GM19397 (cell line): ENCODE data around the gene SMPDL3B.

ENCODE experiments used
- ATAC-seq: cut with Tn5 transposase; IDR thresholded peaks from one replicate; pipeline ENCODE4 v1.9.1; 2021; ENCODE audit warnings: mild to moderate bottlenecking, moderate library complexity; ENCODE audit not compliant: unreplicated experiment

Gene SMPDL3B

DNA sequence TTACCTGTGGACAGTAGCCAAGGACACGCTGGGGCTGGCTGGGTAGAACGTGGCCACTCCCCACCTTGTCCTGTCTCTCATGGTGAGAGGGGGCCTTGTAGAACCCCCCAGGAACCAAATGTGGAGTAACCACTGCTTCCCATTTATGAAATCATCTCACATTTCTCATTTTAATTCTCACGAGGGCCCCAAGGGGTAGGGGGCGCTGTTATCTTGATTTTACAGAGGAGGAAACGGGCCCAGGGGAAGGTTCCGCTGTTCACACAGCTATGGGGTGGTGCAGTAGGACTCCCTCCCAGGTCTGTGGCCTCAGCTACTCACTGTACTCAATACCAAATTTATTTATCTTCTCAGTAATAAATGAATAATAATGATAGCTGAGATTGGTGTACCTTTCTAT lies 5.5 kb downstream of the SMPDL3B start:
- ATAC-seq: no peak

DNA sequence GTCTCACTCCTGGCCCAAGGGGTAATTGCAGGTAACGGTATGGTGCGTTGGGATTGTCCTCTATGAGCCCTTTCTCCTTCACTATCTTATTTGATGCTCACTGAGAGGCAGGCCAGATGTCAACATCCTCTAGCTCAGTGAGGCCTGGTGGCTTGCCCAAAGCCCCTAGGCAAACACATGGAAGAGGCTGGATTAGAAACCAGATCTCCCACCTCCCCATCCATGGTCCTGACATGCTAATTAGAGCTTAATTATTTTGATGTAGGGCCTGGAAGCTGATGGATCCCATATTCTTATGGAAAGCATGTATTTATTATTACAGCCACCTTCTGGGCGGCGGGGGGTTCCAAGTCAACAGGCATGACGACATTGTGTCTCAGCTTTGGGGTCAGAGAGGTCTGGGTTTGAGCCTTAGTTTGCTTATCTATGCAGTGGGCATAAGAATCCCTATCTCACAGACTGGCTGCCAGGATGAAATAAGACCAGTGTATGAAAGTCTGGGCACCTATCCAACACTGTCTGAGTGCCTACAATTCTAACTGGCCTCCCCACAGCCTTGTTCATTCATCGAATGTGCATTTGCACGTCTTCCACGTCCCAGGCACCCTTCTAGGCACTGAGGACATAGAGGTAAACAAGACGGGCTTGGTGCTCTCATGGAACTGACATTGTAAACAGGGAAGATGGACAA lies 6.2 kb downstream of the SMPDL3B start:
- ATAC-seq: no peak

DNA sequence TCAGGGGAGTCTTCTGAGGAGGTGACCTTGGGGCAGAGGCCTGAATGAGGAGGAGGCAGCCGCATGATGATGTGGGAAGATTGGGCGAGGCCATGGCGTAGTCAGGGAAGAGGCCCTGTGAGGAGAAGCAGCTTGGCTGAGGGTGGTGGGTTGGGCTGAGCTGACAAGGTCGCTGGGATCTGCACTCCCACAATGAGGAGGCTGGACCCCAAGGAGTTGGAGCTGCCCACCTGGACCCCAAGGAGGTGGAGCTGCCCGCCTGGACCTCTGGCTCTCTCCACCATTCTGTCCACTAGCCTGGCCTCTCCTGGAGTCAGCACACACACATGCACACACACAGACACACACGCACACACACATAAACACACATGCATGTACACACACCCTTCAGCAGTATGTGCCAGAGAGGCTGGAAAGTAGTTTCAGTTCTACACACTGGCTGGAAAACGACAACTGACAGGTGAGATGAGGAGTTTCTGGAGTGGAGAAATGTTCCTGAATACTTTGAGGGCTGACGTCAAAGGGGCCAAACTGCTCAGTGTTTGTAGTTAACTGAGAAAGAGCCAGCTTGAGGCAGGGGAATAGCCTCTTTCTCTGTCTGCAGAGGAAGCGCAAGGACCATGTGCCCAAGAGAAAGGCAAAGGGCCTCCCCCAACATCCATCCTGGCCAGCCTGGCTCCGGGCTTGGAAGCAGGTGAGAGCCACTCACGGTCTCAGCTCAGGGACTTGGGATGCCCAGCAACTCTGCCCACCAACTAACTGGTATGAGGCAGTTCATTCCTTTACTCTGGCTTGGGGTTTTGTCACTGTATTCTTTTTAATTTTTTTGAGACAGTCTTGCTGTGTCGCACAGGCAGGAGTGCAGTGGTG lies 7.1 kb downstream of the SMPDL3B start:
- ATAC-seq: no peak

DNA sequence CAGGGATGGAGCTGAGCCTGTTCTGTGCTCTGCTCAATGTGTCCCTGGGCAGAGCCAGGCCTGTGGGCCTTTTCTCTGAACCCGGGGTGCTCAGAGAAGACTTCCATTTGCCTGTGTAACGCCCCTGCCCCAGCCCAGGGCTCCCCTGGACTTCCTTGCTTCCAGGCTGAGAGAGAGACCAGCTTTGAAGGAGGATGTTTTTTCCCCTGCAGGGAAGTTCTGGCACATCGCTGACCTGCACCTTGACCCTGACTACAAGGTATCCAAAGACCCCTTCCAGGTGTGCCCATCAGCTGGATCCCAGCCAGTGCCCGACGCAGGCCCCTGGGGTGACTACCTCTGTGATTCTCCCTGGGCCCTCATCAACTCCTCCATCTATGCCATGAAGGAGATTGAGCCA lies 10.2 kb downstream of the SMPDL3B start:
- ATAC-seq: no peak

DNA sequence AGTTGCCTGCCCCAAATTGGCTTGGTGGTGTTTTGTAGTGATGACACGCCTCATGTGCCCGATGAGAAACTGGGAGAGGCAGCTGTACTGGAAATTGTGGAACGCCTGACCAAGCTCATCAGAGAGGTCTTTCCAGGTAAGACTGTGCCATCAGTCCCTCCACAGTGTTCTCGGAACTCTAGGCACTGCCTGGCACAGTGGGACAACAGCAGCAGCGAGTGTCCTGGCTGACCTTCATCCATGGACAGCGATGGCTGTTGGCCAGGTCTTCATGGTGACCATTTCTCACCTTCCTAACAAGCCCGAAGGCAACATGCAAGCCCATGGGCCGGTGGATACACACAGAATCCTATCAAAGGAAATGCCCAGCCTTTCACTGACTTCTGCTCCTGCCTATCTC lies 14.2 kb downstream of the SMPDL3B start:
- ATAC-seq: no peak

DNA sequence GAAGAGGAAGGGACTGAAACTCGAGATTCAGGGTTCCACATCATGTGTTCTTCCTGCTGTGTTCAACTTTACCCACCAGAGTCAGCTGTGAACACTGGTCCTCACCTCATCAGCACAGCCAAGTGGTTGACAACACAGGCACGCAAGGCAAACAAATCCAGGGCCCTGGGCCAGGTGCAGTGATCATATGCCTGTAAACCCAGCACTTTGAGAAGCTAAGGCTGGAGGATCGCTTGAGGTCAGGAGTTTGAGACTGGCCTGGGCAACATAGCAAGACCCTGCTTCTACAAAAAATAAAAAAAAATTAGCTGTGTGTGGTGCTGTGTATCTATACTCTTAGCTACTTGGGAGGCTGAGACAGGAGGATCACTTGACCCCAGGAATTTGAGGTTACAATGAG lies 16.6 kb downstream of the SMPDL3B start:
- no peak for ATAC-seq

DNA sequence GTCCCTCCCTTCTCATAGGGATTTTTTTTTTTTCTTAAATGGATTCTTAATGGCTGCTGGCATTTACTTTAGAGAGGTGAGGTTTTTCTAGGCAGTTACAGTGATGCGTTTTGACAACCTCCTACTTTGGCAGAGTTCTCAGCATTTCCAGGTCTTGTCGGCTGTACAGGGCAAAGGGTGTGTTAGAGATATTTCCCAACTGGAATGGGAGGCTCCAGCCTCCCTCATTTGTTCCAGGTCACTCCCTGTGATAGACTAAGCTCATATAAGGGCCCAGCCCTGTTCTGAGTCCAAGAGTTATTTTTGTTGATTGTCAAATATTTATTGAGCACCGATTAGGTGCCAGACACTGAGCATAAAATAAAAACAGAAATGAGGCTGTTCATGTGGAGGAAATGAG lies 17.3 kb downstream of the SMPDL3B start:
- ATAC-seq: no peak

DNA sequence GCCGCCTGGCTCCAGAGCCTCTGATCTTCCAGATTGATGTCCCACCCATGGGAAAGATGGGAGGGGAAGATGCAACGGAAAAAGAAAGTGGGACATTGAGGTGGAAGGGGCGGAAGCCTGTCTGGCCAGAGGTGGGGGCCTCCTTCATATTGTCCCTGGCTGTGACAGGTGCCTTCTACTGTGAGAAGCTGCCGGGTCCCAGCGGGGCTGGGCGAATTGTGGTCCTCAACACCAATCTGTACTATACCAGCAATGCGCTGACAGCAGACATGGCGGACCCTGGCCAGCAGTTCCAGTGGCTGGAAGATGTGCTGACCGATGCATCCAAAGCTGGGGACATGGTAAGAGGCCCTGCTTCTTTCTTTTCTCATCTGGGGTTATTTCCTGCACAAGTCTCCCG lies 19.4 kb downstream of the SMPDL3B start:
- ATAC-seq: no peak

DNA sequence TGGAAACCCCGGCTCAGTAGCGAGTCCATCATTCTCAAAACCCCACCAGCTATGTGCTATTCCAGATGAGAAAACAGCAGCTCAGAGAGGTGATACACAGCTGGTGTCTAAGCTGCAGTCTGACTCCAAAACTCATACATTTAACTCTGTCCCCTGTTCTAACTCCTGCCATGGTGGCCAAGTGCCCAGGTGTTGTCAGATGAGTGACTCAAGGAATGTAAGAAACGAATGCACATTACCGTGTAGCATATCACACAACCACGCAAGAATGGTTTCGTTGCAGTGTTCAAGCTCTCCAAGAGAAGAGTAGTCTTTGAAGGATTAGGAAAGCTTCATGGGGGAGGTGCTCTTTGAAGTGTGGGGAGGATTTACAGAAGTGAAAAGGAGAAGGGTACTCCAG lies 20.3 kb downstream of the SMPDL3B start:
- ATAC-seq: no peak

DNA sequence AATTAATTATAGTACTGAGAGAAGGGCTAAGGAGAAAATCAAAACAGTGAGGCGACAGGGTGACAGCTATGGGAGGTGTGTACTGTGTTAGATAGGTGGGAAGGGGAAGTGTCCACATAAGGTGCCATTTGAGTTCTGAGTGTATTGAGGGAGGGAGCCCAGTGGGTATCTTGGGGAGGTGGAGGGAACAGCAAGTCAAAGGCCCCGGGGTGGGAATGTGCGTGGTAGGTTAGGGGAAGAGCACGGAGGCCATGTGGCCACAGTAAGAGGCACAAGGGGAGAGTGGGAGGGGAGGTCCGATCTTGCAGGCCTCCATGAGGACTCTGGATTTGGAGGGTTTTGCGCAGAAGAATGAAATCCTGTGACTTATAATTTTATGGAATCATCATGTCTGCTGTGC lies 22.0 kb downstream of the SMPDL3B start:
- ATAC-seq: no peak

DNA sequence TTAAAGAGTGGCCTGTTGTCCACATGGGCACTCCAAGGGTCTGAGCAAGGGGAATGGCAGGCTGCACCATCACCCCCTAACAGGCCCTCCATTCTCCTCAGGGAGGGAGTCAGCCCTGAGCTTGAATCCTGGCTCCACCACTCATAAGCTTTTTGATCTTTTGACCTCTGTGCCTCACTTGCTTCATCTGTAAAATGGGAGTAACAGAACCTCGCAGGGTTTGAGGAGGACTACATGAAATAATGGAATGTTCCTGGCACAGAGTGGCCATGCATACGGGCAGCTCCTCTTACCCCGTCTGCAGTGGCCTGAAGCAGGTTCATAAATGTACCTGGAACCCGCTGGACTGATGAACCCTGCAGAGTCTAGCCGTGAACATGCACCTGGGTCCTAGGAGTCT lies 22.9 kb downstream of the SMPDL3B start:
- no peak for ATAC-seq

DNA sequence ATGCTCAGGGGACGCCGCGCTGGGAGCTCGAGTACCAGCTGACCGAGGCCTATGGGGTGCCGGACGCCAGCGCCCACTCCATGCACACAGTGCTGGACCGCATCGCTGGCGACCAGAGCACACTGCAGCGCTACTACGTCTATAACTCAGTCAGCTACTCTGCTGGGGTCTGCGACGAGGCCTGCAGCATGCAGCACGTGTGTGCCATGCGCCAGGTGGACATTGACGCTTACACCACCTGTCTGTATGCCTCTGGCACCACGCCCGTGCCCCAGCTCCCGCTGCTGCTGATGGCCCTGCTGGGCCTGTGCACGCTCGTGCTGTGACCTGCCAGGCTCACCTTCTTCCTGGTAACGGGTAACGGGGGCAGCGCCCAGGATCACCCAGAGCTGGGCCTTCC lies 23.7 kb downstream of the SMPDL3B start:
- ATAC-seq: no peak

DNA sequence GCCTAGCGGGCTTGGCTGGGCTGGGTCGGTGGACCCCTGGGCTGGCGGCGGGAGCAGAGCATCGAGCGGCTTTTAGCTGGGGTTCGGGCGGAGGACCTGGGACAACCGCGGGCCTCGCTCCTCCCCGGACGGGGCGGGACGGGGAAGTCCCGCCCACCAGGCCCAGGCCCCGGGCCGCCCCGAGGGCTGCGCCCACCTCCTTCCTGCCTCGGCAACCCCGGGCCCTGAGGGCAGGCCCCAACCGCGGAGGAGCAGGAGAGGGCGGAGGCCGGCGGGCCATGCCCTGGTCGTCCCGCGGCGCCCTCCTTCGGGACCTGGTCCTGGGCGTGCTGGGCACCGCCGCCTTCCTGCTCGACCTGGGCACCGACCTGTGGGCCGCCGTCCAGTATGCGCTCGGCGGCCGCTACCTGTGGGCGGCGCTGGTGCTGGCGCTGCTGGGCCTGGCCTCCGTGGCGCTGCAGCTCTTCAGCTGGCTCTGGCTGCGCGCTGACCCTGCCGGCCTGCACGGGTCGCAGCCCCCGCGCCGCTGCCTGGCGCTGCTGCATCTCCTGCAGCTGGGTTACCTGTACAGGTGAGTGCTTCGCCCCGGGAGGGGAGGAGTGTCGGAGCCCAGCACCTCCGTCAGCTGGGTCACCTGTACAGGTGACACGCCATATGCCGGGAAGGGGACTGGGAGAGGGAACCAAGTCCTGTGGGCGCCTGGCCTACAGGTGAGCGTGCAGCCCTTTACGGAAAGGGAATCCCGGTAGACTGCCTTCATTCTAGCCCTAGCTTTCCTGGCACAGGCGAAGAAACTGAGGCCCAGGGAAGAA lies 25.2 kb downstream of the SMPDL3B start, which contains the start of gene XKR8:
Gene XKR8, plus strand, starts transcription at position 182 of the 812 bp plus-strand sequence. Its CDS starts 97 bp downstream, at position 279.
- ATAC-seq: peak; percentile 83

DNA sequence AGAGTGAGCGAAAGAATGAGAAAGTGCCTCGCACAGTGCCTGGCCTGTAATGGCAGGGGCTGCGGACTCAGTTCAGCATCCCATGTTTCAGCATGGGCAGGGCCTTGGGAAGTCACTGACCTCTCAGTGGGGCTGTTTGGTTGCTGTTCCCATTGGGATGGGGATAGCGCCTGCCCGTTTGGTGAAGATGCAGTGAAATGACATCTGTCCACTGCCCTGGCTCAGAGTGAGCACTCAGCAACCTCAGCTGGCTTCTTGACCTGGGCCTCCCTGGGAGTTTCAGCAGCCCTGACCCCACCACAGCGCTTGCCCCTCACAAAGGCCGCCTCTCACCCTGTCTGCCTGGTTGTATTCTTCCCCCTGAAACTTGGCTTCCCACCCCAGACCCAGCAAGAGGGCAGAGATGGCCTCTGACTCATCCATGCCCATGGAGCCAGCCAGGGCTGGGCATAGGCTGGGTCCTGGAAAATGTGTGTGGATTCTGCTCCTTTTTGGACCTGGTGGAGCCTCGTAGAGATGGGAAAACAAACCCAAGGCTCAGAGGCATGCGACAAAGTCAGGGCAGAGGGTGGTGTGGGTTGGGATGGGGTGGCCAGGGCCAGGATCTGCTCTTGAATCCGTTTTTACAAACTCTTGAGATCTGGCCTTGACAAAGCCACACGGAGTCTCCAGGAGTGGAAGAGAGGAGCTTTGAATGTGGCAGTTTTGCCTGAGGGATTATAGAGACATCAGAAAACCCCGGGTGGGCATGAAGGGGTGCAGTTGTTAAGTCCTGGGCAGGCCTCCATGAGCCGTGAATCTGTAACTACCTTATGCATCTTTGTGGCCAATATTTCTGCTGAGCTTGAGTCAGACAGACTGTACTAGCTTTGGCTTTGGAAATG lies 26.2 kb downstream of the SMPDL3B start:
- no peak for ATAC-seq

DNA sequence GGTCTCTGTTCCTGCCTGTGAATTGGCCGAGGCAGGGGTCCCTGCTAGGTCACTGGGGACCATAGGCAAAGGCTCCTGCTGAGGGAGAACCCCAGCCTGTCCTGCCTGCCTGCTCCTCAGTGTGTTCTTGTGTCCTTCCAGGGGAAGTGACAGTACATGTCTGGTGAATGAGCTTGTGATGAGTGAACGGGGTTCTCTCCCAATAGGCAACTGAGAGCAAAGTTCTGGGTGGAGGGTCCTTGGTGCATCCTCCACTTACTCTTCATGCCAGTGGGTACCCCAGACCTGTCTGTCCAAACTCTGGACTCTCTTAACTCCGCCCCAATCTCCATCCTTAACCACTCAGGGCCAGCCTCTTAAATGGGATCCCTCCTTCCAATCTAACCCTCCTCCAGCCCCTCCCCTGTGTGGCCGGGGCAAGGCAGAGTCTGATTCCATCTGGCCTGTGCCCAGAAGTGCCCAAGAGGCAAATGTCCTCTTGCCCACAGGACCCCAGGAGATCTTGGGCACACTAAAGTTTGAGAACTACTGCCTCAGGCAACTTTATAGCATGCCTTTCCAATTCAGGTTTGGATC lies 26.9 kb downstream of the SMPDL3B start:
- ATAC-seq: no peak

DNA sequence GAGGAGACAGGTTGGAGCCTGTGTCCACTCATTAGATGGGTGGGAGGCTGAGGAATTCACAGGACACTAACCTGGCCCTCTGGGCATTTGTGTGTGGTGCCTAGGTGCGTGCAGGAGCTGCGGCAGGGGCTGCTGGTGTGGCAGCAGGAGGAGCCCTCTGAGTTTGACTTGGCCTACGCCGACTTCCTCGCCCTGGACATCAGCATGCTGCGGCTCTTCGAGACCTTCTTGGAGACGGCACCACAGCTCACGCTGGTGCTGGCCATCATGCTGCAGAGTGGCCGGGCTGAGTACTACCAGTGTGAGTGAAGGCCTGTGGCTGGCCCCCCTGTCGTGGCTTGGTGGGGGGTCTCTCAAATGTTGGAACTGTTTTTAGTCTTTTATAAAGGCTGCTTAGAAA lies 28.6 kb downstream of the SMPDL3B start:
- no peak for ATAC-seq

DNA sequence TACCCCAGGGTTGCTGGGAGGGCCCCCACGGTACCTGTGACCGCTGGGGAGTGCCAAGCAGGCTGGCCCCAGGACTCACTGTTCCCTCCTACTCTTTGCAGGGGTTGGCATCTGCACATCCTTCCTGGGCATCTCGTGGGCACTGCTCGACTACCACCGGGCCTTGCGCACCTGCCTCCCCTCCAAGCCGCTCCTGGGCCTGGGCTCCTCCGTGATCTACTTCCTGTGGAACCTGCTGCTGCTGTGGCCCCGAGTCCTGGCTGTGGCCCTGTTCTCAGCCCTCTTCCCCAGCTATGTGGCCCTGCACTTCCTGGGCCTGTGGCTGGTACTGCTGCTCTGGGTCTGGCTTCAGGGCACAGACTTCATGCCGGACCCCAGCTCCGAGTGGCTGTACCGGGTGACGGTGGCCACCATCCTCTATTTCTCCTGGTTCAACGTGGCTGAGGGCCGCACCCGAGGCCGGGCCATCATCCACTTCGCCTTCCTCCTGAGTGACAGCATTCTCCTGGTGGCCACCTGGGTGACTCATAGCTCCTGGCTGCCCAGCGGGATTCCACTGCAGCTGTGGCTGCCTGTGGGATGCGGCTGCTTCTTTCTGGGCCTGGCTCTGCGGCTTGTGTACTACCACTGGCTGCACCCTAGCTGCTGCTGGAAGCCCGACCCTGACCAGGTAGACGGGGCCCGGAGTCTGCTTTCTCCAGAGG lies 31.8 kb downstream of the SMPDL3B start:
- ATAC-seq: no peak

DNA sequence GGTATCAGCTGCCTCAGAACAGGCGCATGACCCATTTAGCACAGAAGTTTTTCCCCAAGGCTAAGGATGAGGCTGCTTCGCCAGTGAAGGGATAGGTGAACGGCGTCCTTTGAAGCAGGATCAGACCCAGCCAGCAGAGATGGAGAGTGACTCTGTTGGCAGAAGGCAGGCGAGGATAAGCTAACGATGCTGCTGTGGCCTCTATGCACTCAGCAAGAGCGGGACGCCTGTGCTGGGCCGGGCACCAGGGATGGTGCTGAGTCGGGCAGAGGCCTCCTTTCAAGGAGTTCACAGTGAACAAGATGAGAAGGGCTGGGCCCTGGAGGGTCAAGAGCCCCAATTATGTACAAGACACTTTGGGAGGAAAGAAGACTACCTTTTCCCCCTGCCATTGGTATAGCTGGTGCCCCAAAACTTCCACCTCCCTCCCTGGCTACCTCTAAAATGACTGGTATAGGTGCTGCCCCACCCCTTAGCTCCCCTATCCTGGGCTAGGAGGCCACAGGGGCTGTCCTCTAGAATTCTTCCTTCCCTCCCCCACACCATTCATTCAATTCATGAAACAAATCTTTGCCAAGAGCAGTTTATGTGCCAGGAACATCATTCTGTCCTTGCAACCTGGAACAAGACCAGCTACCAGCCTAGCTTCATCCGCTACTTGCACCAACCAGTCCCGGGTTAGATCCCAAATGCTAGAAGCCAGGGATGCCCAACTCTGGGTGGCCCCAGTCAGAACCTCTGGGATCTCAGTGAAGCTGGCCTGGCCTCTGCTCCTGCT lies 32.5 kb downstream of the SMPDL3B start:
- no peak for ATAC-seq
